ENCODE results near the gene NR5A1. TPM values are rescaled to one million over a fixed set of nuclear protein-coding genes. Genes with fewer than 3 reads are reported as not detected.

The NR5A1 gene
- total RNA-seq, 1 experiment from 2014 or later: 0.64 TPM

GRCh38 chr9:124496463-124496862 is 10.7 kb downstream of the NR5A1 start:
- POLR2A ChIA-PET: no interaction called here
- Histone ChIP-seq H3K27me3 (ENCODE audit: insufficient read depth, low read length) (no peaks in the 10 kb centered on the region), H4K20me1 (ENCODE audit: insufficient read depth) (no peaks in the 10 kb centered on the region), H3K9ac (ENCODE audit: low read length) (no peak overlapping the region), H3K9me3 (ENCODE audit: control insufficient read depth in 1 of 2, insufficient read depth in 1 of 2, low read depth in 1 of 2, low read length in 2 of 2) (no peaks in the 10 kb centered on the region), H3K36me3 (ENCODE audit: control insufficient read depth in 1 of 2, insufficient read depth in 2 of 2, low read length in 2 of 2) (no peaks in the 10 kb centered on the region), H3K4me1 (ENCODE audit: control insufficient read depth in 1 of 2, insufficient read depth in 2 of 2, low read length in 2 of 2) (no peaks in the 10 kb centered on the region), H3K79me2 (ENCODE audit: insufficient read depth, low read length) (no peaks in the 10 kb centered on the region), H3K9me2 (ENCODE audit: insufficient read depth) (no peaks in the 10 kb centered on the region), H3K27ac (ENCODE audit: low read depth, low read length) (no peak overlapping the region), H3K4me3 (replicated peaks in 1 of 2; ENCODE audit: low read depth in 1 of 2, low read length in 2 of 2) (no peak overlapping the region), H2AFZ (ENCODE audit: low read depth, low read length, poor library complexity, severe bottlenecking) (no peak overlapping the region), H3K4me2 (ENCODE audit: low read length) (no peak overlapping the region)
- RAD21 ChIA-PET (ENCODE audit: low non-redundant PET in 1 of 2, low total read pairs in 2 of 2, uncharacterized antibody in 2 of 2, unreplicated experiment in 2 of 2): no interaction called here
- DNase-seq (ENCODE audit: low read depth, low spot score) (no peak), ATAC-seq (no peak)
- intact Hi-C loops (cut with micrococcal nuclease): no loop called here
- TF ChIP-seq SP1 (IDR thresholded peaks at IDR 0.05; ENCODE audit: low read depth): no peak
- no peak for TF ChIP-seq RAD21 (IDR thresholded peaks at IDR 0.05; ENCODE audit: low read depth)
- TF ChIP-seq SRF (IDR thresholded peaks at IDR 0.05; ENCODE audit: low read depth): no peak
- TF ChIP-seq CBX3 (IDR thresholded peaks at IDR 0.05; ENCODE audit: low read depth): no peak
- no peak for TF ChIP-seq CEBPB (IDR thresholded peaks at IDR 0.05; ENCODE audit: low read depth)
- no peak for TF ChIP-seq ZFX (IDR thresholded peaks at IDR 0.05)
- CTCF ChIA-PET: no interaction called here
- no TSS peak for BruUV-seq (replicated peaks)

DNA sequence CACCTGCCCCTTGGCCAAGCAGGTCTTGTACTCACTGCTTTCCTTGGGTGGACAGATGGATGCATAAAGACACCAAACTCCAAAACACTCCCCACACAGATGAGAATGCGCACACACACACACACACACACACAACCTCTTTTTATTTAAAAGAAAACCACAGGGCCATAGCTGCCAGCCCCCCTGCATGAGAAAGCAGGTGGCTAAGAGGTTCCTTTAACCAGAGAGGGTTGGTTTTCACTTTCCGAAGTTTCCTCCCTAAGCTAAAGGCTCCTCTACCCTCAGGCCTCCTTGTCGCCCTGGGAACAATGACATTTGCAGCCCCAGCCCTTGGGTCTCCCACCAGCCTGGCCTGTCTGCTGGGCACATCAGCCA is 11.1 kb downstream of the NR5A1 start:
- ATAC-seq (no peak), DNase-seq (ENCODE audit: low read depth, low spot score) (no peak)
- H3K4me1 ChIP-seq (ENCODE audit: control insufficient read depth in 1 of 2, insufficient read depth in 2 of 2, low read length in 2 of 2): no peaks in the 10 kb centered on the region
- H3K4me3 ChIP-seq (replicated peaks in 1 of 2; ENCODE audit: low read depth in 1 of 2, low read length in 2 of 2): no peak overlapping the region
- no peaks in the 10 kb centered on the region for H3K27me3 ChIP-seq (ENCODE audit: insufficient read depth, low read length)
- RAD21 ChIA-PET (ENCODE audit: low non-redundant PET in 1 of 2, low total read pairs in 2 of 2, uncharacterized antibody in 2 of 2, unreplicated experiment in 2 of 2): no interaction called here
- H3K9ac ChIP-seq (ENCODE audit: low read length): no peak overlapping the region
- H3K36me3 ChIP-seq (ENCODE audit: control insufficient read depth in 1 of 2, insufficient read depth in 2 of 2, low read length in 2 of 2): no peaks in the 10 kb centered on the region
- intact Hi-C loops (cut with micrococcal nuclease): no loop called here
- H4K20me1 ChIP-seq (ENCODE audit: insufficient read depth): no peaks in the 10 kb centered on the region
- H3K9me2 ChIP-seq (ENCODE audit: insufficient read depth): no peaks in the 10 kb centered on the region
- CTCF ChIA-PET: no interaction called here
- POLR2A ChIA-PET: no interaction called here
- BruUV-seq (replicated peaks): no TSS peak
- no peaks in the 10 kb centered on the region for H3K79me2 ChIP-seq (ENCODE audit: insufficient read depth, low read length)
- H2AFZ ChIP-seq (ENCODE audit: low read depth, low read length, poor library complexity, severe bottlenecking): no peak overlapping the region
- H3K27ac ChIP-seq (ENCODE audit: low read depth, low read length): no peak overlapping the region
- no peak overlapping the region for H3K4me2 ChIP-seq (ENCODE audit: low read length)
- no peaks in the 10 kb centered on the region for H3K9me3 ChIP-seq (ENCODE audit: control insufficient read depth in 1 of 2, insufficient read depth in 1 of 2, low read depth in 1 of 2, low read length in 2 of 2)
- TF ChIP-seq POLR2A (IDR thresholded peaks at IDR 0.05; ENCODE audit: borderline replicate concordance, extremely low read depth, insufficient read depth, insufficient read length) (no peak), CTCF (IDR thresholded peaks at IDR 0.05 in 2 of 3, conservative IDR thresholded peaks at IDR 0.05 in 1 of 3; ENCODE audit: borderline replicate concordance in 1 of 3, insufficient read depth in 1 of 3, low read depth in 2 of 3, low read length in 2 of 3) (no peak), FOSL1 (IDR thresholded peaks at IDR 0.05; ENCODE audit: low read depth) (no peak), CBX3 (IDR thresholded peaks at IDR 0.05; ENCODE audit: low read depth) (no peak), ZBTB33 (IDR thresholded peaks at IDR 0.05; ENCODE audit: extremely low read depth, insufficient replicate concordance, low read length) (no peak), SP1 (IDR thresholded peaks at IDR 0.05; ENCODE audit: low read depth) (no peak), JUND (IDR thresholded peaks at IDR 0.05) (no peak), ZFX (IDR thresholded peaks at IDR 0.05) (no peak), RAD21 (IDR thresholded peaks at IDR 0.05; ENCODE audit: low read depth) (no peak), YY1 (IDR thresholded peaks at IDR 0.05; ENCODE audit: extremely low read depth, insufficient replicate concordance, low read depth, low read length) (no peak), EZH2phosphoT487 (IDR thresholded peaks at IDR 0.05; ENCODE audit: borderline replicate concordance) (no peak), CEBPB (IDR thresholded peaks at IDR 0.05; ENCODE audit: low read depth) (no peak), ATF3 (IDR thresholded peaks at IDR 0.05) (no peak), POLR2AphosphoS5 (IDR thresholded peaks at IDR 0.05; ENCODE audit: low read depth, low read length) (no peak)

Data from HCT116 (cell line).